Measurements from ENCODE around the gene NFU1. TPM values are rescaled to one million over a fixed set of nuclear protein-coding genes. Genes with fewer than 3 reads are reported as not detected.
A peak's percentile ranks its signal among the peaks of the same experiment; 100 is the strongest.

Gene NFU1
- total RNA-seq, result 10 to 100 TPM; 33.6 to 84.1 (median 62.4) TPM

DNA sequence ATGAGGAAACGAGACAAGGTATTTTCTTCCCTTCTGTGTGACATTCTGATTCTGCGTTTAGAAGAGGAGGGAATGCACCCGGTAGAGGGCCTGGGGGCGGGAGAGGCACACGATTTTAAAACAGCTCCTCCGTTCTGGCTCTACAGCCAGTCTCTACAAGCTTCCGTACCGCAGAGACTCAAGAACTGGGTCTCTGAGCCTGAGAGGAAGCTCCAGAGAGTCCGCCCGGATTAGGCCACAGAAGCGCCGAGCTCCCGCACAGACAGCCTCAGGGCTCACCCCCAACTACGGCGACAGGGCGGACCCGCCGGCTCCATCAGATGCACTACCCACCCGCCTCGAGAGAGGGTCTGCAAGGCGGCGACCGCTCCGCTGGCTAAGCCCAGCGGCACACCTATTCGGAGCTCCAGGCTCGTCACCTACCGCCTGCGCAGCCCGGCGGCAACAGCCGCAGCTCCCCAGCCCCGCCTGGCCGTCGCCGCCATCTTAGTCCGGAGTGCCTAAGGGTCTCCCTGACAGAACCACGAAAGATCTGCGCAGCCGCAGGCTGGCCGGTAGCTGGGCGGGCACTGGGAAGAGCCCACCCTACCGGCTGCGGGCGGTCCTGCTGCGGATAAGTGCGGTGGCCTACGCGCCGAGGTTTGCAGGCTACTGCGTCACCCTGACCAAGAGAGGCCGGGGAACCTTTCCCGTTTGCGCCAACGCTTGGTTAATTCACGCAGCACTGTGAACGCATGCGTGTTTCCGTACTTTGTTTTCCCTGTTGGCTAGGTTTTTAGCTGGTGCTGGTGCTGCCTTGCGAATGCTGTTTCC lies at the start of gene NFU1:
TSS of gene NFU1 (minus strand) at position 498 of the 813 bp plus-strand sequence. CDS start at position 485, 13 bp downstream.
- in situ Hi-C loops (cut with MboI; ENCODE audit: low pct_unique_long_range_greater_than_20kb in 2 of 9, low sequenced_read_pairs in 9 of 9, unreplicated experiment in 9 of 9), result no loop called here
- 0 to 60% (median 0%) methylated on average over 1 to 29 of the region's 60 CpGs; no CpG with 5 or more reads in 1 of the 10 experiments for WGBS, 10 experiments
- peaks cover 8 to 12% of the 10 kb centered on the region in 2 donors for H3K4me1 ChIP-seq (replicated peaks in 1 of 2)
- peak; percentile 91 to 98 (median 98) for ATAC-seq (replicated peaks in 6 of 8)
- H3K27ac ChIP-seq, result peak within 1 kb of the TSS; percentile 94
- peak within 1 kb of the TSS; percentile 69 to 87 (median 79) for H3K4me3 ChIP-seq

DNA sequence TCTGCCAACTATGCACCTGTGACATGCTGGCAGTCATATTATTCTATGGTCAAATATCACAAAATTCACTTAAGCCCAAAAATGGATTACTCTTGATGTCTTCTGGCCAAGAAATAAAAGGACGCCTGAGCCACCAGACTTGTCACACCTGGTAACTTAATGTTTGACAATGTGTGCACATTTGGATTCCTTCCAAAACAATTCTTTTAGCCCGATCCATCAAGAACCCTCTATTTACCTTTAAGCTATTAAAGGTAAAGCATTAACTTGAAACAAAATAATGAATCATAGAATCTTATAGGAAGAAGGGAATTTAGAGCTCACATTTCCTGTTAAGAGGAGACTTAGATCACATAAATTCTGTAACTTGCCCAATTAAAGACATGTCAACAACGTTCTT lies 46.5 kb upstream of the NFU1 start:
- Histone ChIP-seq H3K4me1 (replicated peaks in 1 of 2) (no peaks in the 10 kb centered on the region), H3K4me3 (no peak overlapping the region), H3K27ac (no peak overlapping the region)
- WGBS, 10 experiments, result 65 to 100% (median 89%) methylated on average over 1 to 3 of the region's 3 CpGs; no CpG with 5 or more reads in 1 of the 10 experiments
- in situ Hi-C loops (cut with MboI; ENCODE audit: low pct_unique_long_range_greater_than_20kb in 2 of 9, low sequenced_read_pairs in 9 of 9, unreplicated experiment in 9 of 9), result no loop called here
- no peak for ATAC-seq (replicated peaks in 6 of 8)

DNA sequence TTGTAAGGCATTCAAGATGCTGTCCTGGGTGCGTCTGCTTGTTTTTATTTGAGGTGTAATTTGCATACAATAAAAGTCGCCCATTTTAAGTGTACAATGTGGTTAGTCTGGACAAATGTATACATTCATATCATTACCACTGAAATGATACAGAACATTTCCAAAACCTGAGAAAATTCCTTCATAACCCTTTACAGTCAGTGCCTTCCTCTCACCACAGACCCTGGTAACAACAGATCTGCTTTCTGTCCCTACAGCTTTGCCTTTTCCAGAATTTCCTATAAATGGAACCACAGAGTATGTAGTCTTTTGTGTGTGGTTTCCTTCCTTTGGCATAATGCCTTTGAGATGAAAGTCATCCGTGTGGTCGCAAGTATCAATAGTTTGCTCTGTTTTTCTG lies 45.8 kb upstream of the NFU1 start:
- in situ Hi-C loops (cut with MboI; ENCODE audit: low pct_unique_long_range_greater_than_20kb in 2 of 9, low sequenced_read_pairs in 9 of 9, unreplicated experiment in 9 of 9), result no loop called here
- Histone ChIP-seq H3K27ac (no peak overlapping the region), H3K4me3 (no peak overlapping the region), H3K4me1 (replicated peaks in 1 of 2) (no peaks in the 10 kb centered on the region)
- WGBS, 10 experiments, result 24 to 100% (median 81%) methylated on average over 1 to 4 of the region's 4 CpGs
- peak in 1 of 8 experiments; percentile 20 for ATAC-seq (replicated peaks in 6 of 8)

DNA sequence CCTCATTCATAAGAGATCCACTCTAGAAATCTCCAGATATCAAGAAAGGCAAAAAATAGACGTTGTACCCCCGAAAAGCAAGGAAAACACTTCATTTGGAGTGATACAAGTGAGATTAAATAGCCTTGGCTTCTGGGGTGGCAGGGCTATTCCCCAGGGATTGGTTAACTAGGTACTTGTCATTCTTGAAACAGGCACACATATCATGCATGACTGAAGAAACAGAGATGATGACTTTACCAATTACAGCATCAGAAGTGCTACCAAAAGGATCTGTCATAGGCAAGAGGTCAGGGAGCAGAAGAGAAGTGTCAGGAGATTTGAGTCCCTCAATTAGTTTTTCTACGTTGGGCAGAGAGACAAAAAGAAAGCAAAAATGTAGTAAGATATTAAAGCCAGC lies 45.2 kb upstream of the NFU1 start:
- WGBS, 10 experiments, result 80 to 94% (median 90%) methylated on average over 1 to 3 of the region's 3 CpGs; no CpG with 5 or more reads in 1 of the 10 experiments
- ATAC-seq (replicated peaks in 6 of 8), result no peak
- in situ Hi-C loops (cut with MboI; ENCODE audit: low pct_unique_long_range_greater_than_20kb in 2 of 9, low sequenced_read_pairs in 9 of 9, unreplicated experiment in 9 of 9), result no loop called here
- Histone ChIP-seq H3K27ac (no peak overlapping the region), H3K4me3 (no peak overlapping the region), H3K4me1 (replicated peaks in 1 of 2) (no peaks in the 10 kb centered on the region)

DNA sequence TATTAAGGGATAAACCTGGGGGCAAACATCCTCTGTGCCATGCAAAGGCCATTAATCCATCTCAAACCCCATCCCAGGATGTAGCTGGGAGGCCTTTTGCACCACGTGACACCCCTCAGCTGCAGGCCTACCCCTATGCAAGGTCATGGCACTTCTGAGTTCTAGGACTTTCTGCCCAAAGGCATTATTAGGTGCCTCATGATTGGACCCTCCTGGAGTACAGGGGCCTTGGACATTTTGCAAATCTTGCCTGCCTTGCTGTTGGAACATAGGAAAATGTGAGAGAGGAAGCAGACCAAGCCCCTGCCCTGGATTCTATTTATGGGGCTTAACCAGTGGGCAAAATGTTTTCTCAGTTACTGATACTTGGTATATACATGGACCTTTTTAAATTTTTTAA lies 44.2 kb upstream of the NFU1 start:
- in situ Hi-C loops (cut with MboI; ENCODE audit: low pct_unique_long_range_greater_than_20kb in 2 of 9, low sequenced_read_pairs in 9 of 9, unreplicated experiment in 9 of 9), result no loop called here
- no peaks in the 10 kb centered on the region for H3K4me1 ChIP-seq (replicated peaks in 1 of 2)
- WGBS, 10 experiments, result 67 to 100% (median 80%) methylated on average over 1 of the region's 1 CpG; no CpG with 5 or more reads in 7 of the 10 experiments
- no peak overlapping the region for H3K27ac ChIP-seq
- H3K4me3 ChIP-seq, result no peak overlapping the region
- no peak for ATAC-seq (replicated peaks in 6 of 8)

DNA sequence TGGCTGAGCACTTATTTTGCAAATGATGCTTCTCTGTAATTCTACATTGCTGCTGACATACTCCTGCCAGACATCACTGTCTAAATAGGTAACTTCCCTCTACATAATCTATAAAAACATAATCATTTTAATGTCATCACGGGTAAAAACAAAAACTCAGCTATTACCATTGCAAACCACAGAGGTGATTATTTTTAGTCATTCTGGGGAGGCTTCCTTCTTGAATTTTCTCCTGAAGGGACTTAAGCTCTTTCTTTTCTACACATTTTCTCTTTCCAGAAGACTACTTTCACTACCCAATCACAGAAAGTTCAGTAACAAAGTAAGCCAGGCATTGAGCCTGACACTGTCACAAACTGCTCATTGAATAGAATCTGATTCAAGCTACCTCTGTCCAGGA lies 40.4 kb upstream of the NFU1 start:
- WGBS, 10 experiments, result 58 to 100% (median 78%) methylated on average over 1 of the region's 1 CpG; no CpG with 5 or more reads in 5 of the 10 experiments
- Histone ChIP-seq H3K4me1 (replicated peaks in 1 of 2) (no peaks in the 10 kb centered on the region), H3K4me3 (no peak overlapping the region), H3K27ac (no peak overlapping the region)
- no peak for ATAC-seq (replicated peaks in 6 of 8)
- in situ Hi-C loops (cut with MboI; ENCODE audit: low pct_unique_long_range_greater_than_20kb in 2 of 9, low sequenced_read_pairs in 9 of 9, unreplicated experiment in 9 of 9), result no loop called here

DNA sequence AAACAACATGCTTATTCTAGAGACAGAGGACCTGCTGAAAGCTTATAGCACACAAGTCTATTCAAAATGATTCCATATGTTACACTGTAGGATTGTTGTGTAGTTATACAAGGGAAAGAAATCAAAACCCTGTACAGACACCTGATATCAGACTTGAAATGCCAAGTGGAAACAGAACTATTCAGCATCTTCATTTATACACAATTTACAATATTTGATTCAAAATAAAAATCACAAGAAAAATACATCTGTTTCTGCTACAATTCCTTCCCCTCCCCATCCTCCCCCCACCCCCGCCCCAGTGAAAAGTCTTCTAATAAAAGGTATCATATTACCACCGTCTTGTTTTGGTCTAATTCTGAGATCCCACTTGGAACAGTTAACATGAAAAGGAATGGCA lies 37.5 kb upstream of the NFU1 start:
- no peak overlapping the region for H3K4me3 ChIP-seq
- in situ Hi-C loops (cut with MboI; ENCODE audit: low pct_unique_long_range_greater_than_20kb in 2 of 9, low sequenced_read_pairs in 9 of 9, unreplicated experiment in 9 of 9), result no loop called here
- ATAC-seq (replicated peaks in 6 of 8), result no peak
- no peaks in the 10 kb centered on the region for H3K4me1 ChIP-seq (replicated peaks in 1 of 2)
- no peak overlapping the region for H3K27ac ChIP-seq
- WGBS, 10 experiments, result 60 to 100% (median 90%) methylated on average over 1 to 2 of the region's 2 CpGs; no CpG with 5 or more reads in 7 of the 10 experiments

DNA sequence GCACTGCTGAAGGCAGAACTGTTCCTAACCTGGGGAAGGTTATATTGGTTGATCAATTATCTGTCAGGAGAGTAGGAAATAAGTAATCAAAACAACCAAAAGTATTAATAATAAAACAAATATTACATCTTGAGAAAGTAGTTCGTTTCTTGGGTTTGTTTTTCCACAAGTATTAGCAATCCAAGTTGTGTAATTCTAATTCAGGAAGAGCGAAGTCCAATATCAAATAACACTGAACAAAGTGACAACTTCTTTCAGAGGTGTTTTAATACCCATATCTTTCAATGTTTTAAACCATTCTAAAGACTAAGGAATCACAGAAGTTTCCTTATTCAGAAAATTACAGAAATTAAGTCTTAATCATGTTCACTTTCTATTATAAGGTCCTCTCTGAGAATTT lies 34.6 kb upstream of the NFU1 start:
- no peak for ATAC-seq (replicated peaks in 6 of 8)
- in situ Hi-C loops (cut with MboI; ENCODE audit: low pct_unique_long_range_greater_than_20kb in 2 of 9, low sequenced_read_pairs in 9 of 9, unreplicated experiment in 9 of 9), result no loop called here
- Histone ChIP-seq H3K27ac (no peak overlapping the region), H3K4me3 (no peak overlapping the region), H3K4me1 (replicated peaks in 1 of 2) (no peaks in the 10 kb centered on the region)
- 60 to 96% (median 90%) methylated on average over 1 to 2 of the region's 2 CpGs for WGBS, 10 experiments

DNA sequence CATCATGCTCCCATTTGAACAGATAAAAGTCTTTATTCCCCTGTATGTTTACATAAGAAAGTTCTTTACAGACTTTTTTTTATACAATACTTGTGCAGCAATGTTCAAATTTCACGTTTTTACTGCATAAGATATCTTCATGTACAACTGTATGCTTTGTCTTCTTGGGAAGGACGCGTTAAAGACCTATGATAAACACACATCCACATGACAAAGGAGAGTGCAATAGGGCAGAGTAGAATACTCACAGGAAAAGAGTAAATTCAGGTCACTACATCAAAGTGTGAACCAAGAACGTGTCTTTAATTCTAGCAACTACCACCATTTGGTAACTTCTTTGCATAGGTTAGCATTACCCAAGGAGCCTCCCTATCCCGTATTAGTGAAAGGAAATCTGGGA lies 33.7 kb upstream of the NFU1 start:
- no peaks in the 10 kb centered on the region for H3K4me1 ChIP-seq (replicated peaks in 1 of 2)
- no peak overlapping the region for H3K27ac ChIP-seq
- no peak for ATAC-seq (replicated peaks in 6 of 8)
- in situ Hi-C loops (cut with MboI; ENCODE audit: low pct_unique_long_range_greater_than_20kb in 2 of 9, low sequenced_read_pairs in 9 of 9, unreplicated experiment in 9 of 9), result no loop called here
- 0 to 70% (median 48%) methylated on average over 1 to 5 of the region's 5 CpGs for WGBS, 10 experiments
- H3K4me3 ChIP-seq, result no peak overlapping the region

DNA sequence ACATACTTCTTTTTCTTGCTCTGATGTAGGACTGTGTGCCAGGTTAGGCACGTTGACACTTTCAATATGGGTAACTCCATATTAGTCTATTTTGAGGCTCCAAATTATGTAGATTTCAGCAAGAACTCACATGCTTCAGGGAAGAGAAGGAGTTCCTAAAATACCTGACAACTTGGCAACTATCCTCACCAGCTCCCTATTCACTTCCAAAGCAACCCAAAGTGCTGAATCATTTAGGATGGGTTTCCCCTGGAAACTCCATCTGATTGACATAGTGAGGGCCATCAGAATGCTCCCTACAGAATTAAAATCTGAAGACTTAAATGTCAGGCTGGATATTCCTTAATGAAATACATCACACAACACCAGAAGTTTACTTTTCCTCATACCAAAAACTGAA lies 32.5 kb upstream of the NFU1 start:
- in situ Hi-C loops (cut with MboI; ENCODE audit: low pct_unique_long_range_greater_than_20kb in 2 of 9, low sequenced_read_pairs in 9 of 9, unreplicated experiment in 9 of 9), result no loop called here
- Histone ChIP-seq H3K4me1 (replicated peaks in 1 of 2) (no peaks in the 10 kb centered on the region), H3K27ac (no peak overlapping the region), H3K4me3 (no peak overlapping the region)
- ATAC-seq (replicated peaks in 6 of 8), result peak in 1 of 8 experiments; percentile 20
- WGBS, 10 experiments, result 20 to 100% (median 100%) methylated on average over 1 of the region's 1 CpG; no CpG with 5 or more reads in 3 of the 10 experiments

DNA sequence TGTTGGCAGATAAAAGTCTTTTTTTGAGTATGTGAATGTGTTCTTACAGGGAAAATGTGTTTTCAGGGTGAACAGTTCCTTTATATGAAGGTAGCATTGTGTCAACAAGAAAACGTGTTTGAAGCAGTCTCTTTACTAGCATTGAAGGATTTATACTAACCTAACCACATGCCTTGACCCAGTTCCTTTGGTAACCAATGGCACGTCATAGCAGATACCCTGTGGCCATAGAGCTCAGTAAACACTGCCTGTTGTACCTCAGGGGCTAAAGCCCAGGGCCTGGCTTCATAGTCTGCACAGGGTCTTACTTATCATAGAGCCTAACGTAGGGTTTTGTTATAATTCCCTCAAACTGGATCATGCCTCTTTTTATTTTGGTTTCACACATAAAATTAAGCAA lies 32.1 kb upstream of the NFU1 start:
- H3K4me1 ChIP-seq (replicated peaks in 1 of 2), result no peaks in the 10 kb centered on the region
- ATAC-seq (replicated peaks in 6 of 8), result peak in 3 of 8 experiments; percentile 65 to 98 (median 71)
- 60 to 100% (median 71%) methylated on average over 1 to 3 of the region's 3 CpGs; no CpG with 5 or more reads in 3 of the 10 experiments for WGBS, 10 experiments
- in situ Hi-C loops (cut with MboI; ENCODE audit: low pct_unique_long_range_greater_than_20kb in 2 of 9, low sequenced_read_pairs in 9 of 9, unreplicated experiment in 9 of 9), result no loop called here
- H3K4me3 ChIP-seq, result no peak overlapping the region
- H3K27ac ChIP-seq, result no peak overlapping the region

DNA sequence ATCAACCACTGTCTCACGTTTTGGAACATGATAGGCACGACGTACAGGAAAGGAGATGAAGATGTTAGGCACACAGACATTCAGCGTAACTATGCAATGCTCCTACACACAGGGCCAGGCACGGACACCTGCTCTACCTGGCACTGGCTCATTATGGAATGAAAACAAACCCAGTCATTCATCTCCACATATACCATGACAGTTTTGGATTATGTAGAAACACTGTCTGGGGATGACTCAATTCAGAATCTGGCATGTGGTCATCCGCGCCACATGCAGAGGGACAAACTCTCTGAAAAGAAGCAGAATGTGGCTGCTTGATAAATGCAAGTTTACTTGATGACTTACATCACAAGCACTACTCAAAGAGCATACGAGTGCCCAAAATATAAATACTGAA lies 29.5 kb upstream of the NFU1 start:
- in situ Hi-C loops (cut with MboI; ENCODE audit: low pct_unique_long_range_greater_than_20kb in 2 of 9, low sequenced_read_pairs in 9 of 9, unreplicated experiment in 9 of 9), result no loop called here
- 85 to 100% (median 96%) methylated on average over 1 to 8 of the region's 8 CpGs; no CpG with 5 or more reads in 1 of the 10 experiments for whole genome bisulfite sequencing, 10 experiments
- Histone ChIP-seq H3K27ac (no peak overlapping the region), H3K4me1 (replicated peaks in 1 of 2) (no peaks in the 10 kb centered on the region), H3K4me3 (no peak overlapping the region)
- peak in 1 of 8 experiments; percentile 22 for ATAC-seq (replicated peaks in 6 of 8)

DNA sequence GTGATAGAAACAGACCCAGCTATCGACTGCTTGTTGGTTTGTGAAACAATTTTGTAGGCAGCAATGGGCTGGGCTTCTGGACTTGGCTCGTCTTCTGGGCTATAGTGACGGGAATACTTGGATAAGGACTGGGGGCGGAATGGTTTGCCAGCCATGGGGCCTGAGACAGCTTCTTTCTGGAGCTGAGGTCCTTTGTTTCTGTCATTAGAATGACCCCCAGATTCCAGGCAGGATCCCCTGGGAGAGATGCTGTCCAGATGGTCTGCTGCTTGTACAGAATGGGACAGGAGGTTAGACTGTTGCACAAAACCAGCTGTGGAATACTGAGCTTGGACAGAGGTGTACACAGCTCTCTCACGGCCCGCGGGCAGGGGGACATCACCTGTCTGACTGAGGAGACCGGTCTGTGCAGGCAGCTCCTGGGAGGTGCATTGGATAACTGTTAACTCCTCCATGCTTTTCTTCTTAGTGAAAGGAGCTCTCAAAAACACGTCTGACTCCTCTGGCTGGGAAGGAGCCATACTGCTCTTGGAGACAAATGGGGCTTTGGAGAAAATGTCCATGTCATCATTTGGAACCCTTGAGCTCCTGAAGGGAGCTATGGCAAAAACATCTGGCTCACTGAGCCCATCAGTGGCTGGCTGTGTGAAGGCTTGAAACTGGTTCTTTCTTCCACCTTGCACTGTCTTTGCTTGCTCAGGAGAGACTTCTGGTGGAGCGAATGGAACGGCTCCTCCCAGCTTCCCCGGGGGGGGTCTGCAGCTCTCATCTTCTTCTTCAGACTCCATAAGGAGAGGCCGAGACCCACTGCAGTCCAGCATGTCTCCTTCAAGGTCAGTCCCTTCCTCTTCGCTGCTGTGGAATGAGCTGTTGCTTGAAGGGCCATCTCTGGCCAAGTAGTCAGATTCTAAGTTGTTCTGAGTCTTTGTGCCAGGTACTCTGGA lies 28.6 kb upstream of the NFU1 start:
- 76 to 100% (median 87%) methylated on average over 2 to 8 of the region's 14 CpGs; no CpG with 5 or more reads in 2 of the 10 experiments for WGBS, 10 experiments
- Histone ChIP-seq H3K4me1 (replicated peaks in 1 of 2) (no peaks in the 10 kb centered on the region), H3K4me3 (no peak overlapping the region), H3K27ac (no peak overlapping the region)
- in situ Hi-C loops (cut with MboI; ENCODE audit: low pct_unique_long_range_greater_than_20kb in 2 of 9, low sequenced_read_pairs in 9 of 9, unreplicated experiment in 9 of 9), result no loop called here
- ATAC-seq (replicated peaks in 6 of 8), result peak in 2 of 8 experiments; percentile 15 to 19
